Fibroblast of pulmonary artery (primary cell): ENCODE measurements around the gene PBX3.

ENCODE experiments used
- DNase-seq: peaks from one replicate; pipeline ENCODE4 v3.0.0-alpha.2; 2010; ENCODE audit warnings: low read depth
- H3K4me3 ChIP-seq: replicated peaks from 2 replicates; pipeline ENCODE4 v1.5.1; 2011; ENCODE audit warnings: low read depth, mild to moderate bottlenecking, control low read depth, low read length, moderate library complexity
- TF ChIP-seq, protein P1 (sequence below): IDR thresholded peaks from 2 replicates; pipeline ENCODE4 v1.5.1; 2011; ENCODE audit warnings: mild to moderate bottlenecking, control low read depth, low read length, inconsistent platforms; ENCODE audit errors: missing control alignments

The PBX3 gene

DNA sequence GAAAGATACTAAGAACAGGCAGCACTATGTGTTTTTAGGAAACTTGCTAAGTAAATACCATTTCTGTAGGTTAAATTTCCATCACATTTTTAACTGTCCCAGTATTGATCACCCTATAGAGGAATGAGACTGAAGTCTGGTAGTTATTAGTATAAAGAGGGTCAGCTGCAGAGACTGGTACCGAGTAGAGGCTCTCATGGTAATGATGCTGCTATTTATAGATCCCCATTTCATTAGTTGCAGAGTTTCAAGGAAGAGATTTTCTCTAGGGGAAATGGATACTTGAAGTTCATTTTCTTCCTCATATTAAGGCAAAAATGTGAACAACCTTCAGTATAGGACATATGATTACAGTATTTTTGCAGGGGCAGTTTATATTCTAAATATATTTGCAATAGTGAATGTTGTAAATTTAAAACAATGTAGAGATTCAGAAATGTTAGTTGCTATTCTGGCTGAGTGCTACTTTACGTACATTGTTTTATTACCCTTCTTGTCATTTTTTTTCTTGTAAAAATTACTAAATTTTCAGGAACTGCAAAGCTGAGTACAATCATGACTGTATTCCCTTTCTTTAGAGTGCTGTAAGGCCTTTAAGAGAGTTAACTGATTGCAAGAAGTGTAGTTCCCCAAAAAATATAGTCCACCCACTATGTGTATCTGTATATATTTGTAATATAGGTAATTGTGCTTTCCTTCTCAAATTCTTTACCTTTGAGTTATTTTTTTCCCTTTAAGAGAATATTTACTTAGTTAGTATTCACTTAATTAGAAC, 14.7 kb downstream of the PBX3 start:
- TF ChIP-seq, protein P1, sequence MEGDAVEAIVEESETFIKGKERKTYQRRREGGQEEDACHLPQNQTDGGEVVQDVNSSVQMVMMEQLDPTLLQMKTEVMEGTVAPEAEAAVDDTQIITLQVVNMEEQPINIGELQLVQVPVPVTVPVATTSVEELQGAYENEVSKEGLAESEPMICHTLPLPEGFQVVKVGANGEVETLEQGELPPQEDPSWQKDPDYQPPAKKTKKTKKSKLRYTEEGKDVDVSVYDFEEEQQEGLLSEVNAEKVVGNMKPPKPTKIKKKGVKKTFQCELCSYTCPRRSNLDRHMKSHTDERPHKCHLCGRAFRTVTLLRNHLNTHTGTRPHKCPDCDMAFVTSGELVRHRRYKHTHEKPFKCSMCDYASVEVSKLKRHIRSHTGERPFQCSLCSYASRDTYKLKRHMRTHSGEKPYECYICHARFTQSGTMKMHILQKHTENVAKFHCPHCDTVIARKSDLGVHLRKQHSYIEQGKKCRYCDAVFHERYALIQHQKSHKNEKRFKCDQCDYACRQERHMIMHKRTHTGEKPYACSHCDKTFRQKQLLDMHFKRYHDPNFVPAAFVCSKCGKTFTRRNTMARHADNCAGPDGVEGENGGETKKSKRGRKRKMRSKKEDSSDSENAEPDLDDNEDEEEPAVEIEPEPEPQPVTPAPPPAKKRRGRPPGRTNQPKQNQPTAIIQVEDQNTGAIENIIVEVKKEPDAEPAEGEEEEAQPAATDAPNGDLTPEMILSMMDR: no peak
- DNase-seq: no peak
- H3K4me3 ChIP-seq: no peak overlapping the region

DNA sequence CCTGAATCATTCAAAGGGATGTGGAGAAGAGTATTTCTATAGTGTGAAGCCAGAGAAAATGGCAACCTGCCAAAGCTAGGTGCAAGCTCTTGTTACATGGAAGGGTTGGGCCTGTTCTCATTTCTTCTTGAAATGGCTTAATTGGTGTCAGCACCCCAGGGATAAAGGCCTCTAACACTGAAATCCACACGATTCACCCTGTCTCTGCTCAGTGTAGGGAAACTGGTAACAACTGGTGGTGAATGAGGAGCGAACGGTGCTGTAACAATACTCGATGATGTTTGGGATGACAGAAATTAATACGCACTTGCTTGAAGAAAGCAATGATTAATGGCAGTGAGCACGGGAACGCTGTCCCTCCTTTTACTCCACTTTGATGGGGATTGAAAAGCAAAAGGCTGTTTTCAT, 16.2 kb downstream of the PBX3 start:
- no peak overlapping the region for H3K4me3 ChIP-seq
- TF ChIP-seq, protein P1: no peak

GRCh38 chr9:125764198-125764597, 17.0 kb downstream of the PBX3 start:
- H3K4me3 ChIP-seq: no peak overlapping the region
- no peak for DNase-seq
- TF ChIP-seq, protein P1: no peak

More for the DNA sequence above, 16.2 kb downstream of the PBX3 start:
- peak; percentile 65 for DNase-seq

- H3K4me3 ChIP-seq: no peak overlapping the region
- no peak for DNase-seq
- TF ChIP-seq, protein P1: no peak
Measured at GRCh38 chr9:125766468-125767221, 19.5 kb downstream of the PBX3 start.

GRCh38 chr9:125767349-125767748, 20.2 kb downstream of the PBX3 start:
- TF ChIP-seq, protein P1: no peak
- DNase-seq: no peak
- no peak overlapping the region for H3K4me3 ChIP-seq

DNA sequence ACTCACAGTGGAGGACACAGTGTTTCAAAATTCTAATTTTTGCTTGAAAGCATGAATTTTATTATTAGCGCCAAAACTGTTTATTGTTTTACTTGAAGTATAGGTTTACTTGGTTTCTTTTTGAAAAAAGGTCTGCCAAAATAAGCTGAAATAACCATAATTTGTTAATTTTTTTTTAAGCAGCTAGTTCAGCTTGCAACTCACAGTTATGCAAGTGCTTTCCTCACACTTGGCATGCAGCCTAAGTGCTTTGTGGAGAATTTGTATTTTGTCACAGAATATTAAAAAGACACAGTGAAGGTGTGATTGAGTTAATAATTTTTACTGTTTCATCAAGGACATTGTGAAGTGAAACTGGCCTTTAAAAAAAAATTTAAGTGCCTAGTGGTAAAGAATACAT, 21.6 kb downstream of the PBX3 start:
- no peak overlapping the region for H3K4me3 ChIP-seq
- TF ChIP-seq, protein P1: no peak
- DNase-seq: no peak
